NCI-H82 treated with DMSO at 0.1 percent for 48 hours (cell line): ENCODE measurements around the gene CMIP.

Experiments used
- DNase-seq: peaks from one replicate; lab custom pipeline; 2025; ENCODE audit not compliant: unreplicated experiment; lab: John Stamatoyannopoulos, UW

Gene CMIP

DNA sequence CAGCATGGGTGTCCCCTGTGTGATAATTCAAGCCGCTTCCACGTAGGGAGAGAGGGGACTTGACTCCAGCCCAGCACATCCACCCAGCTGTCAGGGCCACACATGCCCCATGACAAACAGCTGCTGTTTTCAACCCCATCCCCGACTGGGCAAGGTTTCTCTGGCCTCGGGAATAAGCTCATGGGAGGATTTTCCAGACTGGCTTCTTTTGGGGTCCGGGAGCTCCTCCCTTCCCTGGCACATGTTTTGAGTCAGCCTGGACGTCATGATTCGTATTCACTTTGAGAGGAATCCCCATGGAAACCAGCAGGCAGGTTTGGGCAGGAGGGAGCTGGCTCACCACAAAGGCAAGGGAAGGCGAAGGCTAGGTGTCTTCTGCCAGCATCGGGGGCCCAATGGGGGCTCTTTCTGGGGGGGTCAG lies 156.4 kb downstream of the CMIP start:
- DNase-seq = no peak

DNA sequence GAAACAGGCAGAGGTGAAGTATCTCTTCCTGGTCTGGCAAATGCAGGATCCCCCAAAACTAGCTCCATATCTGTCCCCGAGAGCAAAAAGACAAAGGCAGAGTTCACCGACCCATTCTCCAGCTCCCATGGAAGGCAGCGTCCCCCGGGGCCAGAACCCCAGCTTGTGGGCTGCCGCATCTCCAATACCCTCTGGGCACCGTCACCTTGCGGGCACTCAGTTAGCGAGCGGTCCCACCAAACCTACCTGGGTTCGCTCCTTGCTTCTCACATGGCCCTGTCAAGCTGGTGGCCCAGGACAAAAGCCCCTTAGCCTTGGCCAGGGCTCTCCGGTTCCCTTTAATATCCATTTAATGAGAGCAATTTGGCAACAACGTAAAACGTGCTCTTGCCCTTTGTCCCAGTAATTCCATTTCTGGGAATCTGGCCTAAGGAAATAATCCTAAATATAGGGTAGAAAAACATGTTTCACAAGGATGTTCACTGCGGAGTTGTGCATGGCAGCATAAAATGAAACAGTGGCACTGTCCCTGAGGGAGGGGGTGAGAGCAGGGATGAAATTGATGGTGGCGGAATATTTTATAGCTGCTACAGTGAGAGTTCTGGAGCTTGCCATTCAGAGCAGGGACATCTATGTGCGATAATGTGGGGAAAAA lies 157.1 kb downstream of the CMIP start:
- no peak for DNase-seq

DNA sequence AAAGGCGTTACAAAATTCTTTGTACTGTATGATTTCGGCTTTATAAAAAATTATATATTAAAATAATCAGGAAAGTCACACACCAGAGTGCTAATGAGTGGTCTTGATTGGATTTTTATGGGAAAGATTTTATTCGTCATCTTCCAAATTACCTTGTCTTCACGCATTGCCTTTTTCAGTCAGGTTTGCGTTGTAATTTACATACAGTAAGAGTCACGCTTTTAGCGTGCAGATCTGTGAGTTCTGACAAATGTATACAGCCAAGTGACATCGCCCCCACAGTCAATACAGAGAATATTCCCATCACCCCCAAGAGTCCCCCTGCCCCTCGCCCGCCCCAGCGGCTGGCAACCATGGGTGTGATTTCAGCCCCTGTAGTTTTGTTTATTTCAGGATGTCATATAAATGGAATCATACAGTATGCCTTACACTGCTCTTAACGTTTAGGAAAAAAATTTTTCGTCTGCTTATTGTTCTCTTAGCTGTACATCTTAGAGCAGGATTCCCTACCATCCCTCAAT lies 157.7 kb downstream of the CMIP start:
- no peak for DNase-seq

DNA sequence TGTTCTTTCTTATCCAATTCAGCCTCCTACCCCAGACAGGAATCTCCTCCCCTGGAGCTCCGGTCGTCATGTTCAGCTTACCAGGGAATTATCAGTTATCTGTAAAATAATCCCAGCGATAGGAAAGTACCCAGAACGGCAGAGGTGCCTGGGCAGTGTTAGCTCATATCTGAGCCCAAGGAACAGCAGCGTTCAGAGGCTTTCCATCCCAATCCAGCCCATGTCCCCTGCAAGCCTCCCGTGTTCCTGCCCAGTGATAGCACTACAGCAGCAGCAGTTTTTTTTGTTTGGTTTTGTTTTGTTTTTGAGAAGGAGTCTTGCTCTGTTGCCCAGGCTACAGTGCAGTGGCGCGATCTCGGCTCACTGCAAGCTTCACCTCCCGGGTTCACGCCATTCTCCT lies 158.2 kb downstream of the CMIP start:
- no peak for DNase-seq

DNA sequence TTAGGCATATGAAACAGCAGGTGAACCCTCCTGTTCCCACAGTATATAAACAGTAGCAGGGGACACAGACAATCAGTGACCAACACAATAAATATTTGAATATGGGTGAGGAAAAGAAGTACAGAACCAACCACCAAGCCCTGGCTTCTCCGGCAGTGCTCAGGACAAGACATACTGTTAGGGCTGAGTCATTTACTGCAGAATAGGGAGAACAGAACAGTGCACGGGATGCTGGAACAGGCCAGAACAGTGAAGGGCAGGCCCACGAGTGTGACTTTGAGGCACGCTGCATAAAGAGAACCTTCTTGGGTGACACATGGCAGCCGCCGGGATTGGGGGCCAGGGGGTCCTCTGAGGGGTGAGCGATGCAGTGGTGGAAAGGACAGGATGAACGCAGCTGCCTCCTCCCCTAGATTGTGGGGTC lies 160.4 kb downstream of the CMIP start:
- no peak for DNase-seq

DNA sequence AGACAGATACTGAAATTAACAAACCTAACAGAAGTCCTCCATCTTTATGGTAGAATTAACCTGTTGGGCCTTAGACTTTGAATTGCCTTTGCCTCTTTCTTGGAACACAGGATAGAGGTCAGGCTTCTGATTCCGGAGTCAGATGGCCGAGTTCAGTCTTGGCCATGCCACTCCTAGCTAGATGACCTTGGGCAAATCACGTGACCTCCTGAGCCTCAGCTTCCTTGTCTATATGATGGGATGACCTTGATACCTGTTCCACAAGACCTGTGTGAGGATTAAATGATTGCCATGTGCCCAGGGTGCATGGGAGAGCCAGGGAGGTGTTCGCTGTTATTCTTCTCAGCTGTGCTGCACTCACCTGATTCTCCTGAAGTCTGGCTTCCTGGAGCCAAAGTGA lies 161.4 kb downstream of the CMIP start:
- no peak for DNase-seq

DNA sequence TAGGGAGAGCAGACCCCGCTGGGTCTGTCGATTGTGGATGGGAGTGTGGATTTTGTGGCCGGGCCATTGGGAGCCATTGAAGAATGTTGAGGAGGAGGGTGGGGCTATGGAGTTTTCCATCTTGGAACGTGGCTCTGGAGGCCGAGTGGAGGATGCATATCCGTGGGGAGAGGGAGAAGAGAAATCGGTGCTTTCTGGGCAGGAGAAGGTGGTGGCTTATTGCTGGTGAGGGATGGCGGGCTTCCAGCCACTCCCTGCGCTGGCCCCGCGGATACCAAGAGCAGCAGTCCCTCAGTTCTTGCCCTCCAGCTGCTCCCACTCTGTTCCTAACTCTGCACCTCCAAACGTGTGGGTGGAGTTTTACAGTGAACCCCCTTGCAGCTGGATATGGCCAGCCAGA lies 162.4 kb downstream of the CMIP start:
- DNase-seq = no peak

DNA sequence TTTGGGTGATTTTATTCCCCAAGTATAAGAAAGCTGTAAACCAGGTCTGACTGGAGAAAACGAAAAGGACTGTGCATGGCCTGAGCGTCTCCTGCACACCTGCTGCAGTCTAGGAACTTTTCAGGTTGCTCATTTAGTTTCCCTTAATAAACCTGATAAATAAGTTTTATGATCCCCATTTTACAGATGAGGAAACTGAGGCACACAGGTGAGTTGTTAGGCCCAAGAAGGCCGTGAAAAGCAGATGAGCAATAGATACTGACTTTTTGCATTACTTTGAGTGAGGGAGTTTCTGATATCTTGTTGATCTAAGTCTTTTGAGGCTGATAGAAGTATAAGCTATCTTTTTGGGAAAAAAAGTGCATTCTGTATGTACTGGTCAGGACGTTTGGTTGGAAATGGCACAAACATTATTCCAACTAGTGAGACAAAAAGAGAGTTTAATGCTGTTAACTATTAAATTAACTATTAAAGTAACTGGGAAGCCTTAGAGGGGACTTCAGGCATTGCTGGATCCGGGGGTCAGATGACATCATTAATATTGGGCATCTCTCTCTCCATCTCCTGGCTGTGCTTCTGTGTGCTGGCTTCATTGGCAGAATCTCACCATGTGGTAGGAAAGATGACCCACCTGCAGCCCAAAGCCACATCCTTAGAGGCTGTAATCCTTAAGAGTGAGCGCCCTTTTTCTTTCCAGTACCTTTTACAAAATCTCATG lies 163.4 kb downstream of the CMIP start:
- no peak for DNase-seq

DNA sequence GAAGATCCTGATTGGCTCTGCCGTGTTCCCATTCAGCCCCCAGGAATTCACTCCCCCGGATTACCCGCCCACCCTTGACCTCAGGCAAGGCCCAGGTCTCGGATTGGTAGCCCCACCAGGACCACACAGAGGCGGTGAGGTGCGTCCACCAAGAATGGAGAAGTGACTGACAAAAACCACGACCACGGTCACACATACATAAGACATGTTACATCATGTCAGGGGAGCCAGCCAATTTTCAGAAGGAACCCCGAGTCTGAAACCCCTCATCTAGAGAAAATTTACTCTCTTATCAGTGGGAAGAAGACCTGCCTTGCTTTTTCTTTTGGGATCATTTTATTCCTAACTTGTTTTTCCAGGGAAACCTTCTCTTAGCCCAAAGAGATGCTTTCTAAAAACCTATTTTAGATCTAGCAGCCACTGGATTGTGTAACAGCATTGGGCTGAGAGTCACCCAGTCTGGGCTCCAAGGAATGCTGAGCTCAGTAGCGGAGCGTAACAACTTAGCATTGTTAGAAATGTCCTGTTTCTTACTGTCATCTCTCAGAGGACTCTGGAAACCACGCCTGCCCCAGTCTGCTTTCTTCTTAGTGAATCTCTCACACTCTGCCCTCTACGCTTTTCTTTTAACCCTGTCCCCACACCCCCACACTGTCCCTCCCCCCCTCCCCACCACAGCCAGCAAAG lies 164.1 kb downstream of the CMIP start:
- DNase-seq = no peak

DNA sequence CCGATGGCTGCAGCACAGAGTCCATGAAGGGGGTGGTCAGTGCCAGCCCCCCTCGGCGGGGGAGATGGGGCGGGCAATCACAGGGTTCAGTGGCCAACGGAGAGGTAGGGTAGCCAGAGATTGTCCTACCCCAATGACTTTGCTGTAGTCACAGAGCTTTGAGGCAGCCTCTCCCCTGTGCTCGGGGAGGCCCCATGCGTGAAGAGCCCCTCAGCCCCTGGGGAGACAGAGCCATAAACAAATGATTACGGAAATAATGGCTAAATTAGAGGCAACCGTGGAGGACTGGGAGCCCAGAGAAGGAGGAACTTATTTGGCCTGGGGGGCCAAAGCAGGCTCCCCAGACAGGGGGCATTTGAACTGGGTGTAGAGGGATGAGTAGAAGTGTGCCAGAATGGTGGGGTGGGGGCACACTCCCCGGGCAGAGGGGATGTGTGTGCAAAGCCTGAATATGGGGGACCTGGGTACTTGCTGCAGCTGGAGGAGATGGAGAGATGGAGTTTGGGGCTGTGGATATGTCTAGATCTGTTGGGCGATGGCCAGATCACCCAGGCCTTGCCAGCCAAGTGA lies 164.8 kb downstream of the CMIP start:
- no peak for DNase-seq

DNA sequence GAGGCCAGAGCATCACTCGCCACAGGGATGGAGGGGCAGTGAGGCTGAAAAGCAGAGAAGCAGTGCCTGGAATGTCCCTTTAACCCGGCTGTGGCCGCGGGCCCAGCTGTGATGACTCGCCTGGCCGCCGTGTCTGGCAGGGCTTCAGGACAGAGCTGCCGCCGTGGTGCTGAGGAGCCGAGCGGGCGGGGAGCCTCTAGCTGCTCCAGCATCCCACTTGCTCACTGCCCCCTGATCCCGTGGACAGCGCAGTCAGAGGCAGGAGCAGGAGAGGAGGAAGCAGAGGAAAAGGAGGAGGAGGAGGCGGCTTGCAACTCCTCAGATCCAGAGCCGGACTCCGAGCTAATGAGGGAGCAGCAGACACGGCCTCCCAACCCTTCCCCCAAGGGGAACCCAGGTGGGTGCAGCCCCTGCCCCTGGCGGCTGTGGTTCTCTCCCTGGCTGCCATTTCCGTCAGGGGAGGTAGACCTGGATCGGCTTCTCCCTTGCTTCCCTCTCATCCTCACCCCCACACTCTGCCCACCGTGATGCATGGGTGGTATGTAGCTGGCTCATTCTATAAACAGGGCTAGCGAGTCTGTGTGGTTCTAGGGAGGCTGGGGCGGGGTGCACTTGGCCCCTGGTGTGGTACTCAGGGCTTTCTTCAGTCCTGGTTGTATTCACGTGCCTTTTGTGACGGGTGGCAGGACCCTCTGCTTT lies 165.7 kb downstream of the CMIP start:
- no peak for DNase-seq

DNA sequence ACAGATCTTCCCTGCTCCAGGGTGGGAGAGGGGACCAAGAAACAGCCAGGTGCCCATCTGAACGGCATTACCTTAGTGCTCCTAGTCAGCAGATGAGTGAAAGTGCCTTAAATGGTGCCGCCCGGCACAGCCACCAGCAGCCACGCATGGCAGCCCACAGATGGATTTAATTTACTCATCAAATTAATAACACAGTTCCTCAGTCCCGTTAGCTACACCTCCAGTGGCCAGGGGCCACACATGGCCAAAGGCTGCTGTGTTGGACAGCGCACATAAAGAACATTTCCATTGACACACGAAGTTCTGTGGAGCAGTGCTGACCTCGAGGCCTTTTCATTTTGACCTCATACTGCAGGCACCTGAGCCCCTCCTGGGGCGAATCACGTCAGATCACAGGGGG lies 166.3 kb downstream of the CMIP start:
- no peak for DNase-seq

DNA sequence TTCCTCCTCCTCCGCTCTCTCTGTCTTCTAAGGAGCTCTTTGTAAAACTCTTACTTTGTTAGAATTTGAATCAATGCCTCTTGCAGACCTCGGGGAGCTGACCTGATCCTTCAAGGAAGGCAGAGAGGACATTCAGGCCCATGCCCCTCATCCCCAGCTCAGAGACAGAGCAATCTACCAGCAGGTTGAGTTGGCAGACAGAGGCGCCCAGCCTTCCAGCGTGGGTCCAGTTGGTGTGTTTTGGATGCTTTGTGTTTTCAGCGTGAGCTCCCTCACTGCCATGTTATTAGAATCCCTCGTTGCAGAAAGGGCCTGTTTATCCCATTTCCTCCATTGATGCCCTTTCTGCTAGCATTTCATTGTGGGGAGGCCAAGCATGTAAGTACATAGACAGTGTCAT lies 167.1 kb downstream of the CMIP start:
- DNase-seq = no peak

DNA sequence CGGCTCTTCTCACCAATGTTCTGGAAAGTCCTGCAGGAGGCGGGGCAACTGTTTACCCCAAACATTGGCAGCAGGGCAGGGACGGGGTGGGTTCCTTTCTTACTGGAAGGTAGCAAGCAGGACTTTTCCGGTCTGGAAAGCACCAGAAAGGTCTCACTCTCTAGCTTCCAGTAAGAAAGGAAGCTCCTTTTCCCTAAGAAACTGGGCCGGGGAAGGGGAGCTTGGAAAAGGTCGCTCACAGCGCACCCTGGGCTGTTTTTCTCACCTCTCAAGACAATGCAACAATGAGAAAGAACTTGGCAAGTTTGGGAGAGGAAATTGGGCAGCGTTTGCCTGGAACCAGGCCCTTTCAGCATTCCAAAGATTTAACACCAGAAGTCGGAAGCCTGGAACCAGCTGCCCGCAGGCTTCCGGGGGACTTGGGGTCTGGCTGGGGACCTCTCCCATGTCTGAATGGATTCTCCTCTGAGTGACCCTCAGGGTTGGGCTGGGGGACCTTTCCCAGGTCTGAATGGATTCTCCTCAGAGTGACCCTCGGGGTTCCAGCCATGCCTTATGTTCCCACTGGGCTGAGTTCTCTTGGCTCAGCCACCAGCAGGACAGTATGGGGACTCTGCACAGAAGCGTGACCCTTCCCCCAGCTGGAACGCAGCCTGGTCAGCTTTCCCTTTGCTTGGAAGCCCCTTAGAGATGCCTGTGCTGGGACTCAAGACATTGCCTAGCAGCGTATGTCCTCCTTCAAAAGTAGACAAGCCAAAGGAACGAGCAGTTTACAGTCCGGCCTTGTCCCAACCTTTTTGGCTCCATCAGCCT lies 167.9 kb downstream of the CMIP start:
- DNase-seq = no peak

DNA sequence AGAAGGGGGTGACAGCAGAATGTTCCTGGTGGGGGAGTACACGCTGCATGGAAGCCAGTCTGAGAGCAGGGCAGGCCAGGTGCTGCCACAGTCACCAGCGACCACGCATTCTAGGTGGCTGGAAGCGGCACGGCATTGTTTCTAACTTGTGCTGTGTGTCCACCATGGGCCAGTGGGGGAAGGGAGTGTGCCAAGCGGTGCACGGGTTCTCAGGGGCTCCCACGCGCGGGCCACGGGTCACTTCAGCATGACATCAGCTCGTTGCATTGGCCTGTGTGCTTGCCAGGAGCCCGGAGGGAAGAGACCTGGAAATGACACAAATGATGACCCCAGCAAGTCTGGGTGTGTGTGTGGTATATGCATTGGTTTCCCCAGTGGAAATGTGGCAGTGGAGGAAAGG lies 169.6 kb downstream of the CMIP start:
- no peak for DNase-seq

DNA sequence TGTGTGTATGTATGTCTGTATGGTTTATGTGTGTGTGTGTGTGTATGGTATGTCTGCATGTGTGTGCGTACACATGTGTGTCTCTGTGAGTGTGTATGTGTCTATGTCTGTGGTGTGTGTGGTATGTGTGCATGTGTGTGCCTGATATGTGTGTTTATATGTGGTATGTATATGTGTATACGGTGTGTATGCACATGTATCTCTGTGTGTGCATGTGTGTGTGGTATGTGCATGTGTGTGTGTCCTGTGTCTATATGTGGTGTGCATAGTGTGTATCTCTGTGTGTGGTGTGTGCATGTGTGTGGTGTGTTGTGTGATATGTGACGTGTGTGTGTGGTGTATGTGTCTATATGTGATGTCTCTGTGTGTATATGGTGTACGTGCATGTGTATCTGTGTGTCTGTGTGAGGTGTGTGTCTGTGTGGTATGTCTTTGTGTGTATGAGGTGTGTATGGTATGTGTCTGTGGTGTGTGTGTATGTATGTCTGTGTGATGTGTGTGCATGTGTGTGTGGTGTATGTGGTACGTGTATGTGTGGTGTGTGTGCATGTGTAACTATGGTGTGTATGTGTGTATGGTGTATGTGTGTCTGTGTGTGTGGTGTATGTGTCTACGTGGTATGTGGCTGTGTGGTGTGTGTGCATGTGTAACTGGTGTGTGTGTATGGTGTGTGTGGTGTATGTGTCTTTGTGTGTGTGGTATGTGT lies 170.2 kb downstream of the CMIP start:
- no peak for DNase-seq

DNA sequence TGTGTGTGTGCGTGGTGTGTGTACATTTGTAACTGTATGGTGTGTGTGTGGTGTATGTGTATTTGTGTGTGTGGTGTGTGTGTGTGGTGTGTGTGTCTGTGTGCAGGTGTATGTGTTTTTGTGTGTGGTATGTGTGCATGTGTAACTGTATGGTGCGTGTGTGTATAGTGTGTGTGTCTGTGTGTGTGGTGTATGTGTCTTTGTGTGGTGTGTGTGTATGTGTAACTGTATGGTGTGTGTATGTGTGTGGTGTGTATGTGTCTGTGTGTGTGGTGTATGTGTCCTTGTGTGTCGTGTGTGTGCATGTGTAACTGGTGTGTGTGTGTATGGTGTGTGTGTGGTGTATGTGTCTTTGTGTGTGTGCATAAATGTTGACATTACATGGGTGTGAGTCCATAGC lies 170.8 kb downstream of the CMIP start:
- DNase-seq = no peak

DNA sequence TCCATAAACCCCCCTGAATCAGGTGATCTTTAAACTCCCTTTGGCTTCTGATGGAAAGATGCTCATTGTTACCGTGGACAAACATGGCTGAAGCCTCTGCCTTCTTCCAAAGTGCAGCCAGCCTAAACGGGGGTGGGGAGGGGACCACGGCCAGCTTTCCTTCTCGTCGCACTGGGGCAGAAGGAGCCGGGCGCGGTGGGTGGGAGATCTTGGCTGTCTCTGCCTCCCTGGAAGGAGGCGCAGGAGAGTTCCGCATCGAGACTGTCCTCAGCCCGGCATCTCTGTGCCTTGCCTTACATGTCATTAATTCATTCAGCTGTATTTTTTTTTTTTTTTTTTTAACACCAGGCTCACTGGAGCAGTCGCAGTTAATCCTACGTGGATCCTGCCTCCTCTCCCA lies 171.2 kb downstream of the CMIP start:
- no peak for DNase-seq

DNA sequence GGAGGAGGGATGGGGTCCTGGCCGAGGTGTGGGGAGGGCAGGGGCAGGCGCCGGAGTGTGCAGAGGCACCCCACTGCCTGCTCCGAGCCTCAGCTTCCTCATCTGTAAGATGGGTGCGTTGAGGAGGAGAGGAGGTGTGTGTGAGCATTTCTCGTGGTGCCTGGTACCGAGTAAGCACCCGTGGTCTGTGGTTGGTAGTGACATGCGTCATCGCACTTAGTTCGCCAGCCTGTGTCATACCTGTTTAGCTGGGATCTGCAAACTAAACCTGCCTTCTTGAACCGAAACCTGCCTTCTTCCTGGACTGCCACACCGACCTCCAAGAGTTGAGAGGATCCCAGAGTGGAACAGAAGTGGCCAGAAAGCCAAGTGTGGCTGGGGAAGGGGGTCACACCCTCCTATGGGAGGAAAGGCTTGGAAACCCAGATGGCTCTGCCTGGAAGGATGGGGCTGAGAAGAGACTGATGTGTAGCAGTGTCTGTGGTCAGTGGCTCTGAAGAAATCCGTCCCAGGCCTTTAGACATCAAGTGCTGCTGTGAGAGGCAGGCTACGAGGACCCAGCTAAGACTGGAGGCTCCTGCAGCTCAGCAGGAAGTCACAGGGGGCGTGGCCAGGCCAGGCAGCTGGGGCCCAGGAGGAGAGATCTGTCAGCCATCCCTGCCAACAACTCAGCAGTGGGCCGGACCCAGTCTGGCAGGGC lies 171.9 kb downstream of the CMIP start:
- no peak for DNase-seq
